Thoracic aorta (tissue), 2 donors: ENCODE measurements around the gene RDH13. TPM values are rescaled to one million over a fixed set of nuclear protein-coding genes. Genes with fewer than 3 reads are reported as not detected.

Source experiments
- ATAC-seq: fragments of 150-250 bp; one replicate; pipeline ENCODE4 v1.8.0; 2017; ENCODE audit warnings: low read depth; ENCODE audit not compliant: insufficient number of reproducible peaks, low FRiP score
- DNase-seq: peaks from one replicate; pipeline ENCODE4 v3.0.0-alpha.2; 2020; ENCODE audit warnings: low spot score
- H3K27ac ChIP-seq, 2 donors: fragments of 200-600 bp; sonication (generic); 1 replicate in 1 of 2; 2 replicates in 1 of 2; pipeline ENCODE4 v1.5.1; 2016; ENCODE audit warnings: mild to moderate bottlenecking in 2 of 2, moderate library complexity in 2 of 2
- H3K27me3 ChIP-seq: fragments of 200-600 bp; sonication (generic); replicated peaks from 2 replicates; pipeline ENCODE4 v1.6.0; 2016; ENCODE audit warnings: mild to moderate bottlenecking; ENCODE audit not compliant: insufficient read depth
- H3K36me3 ChIP-seq: fragments of 200-600 bp; sonication (generic); one replicate; pipeline ENCODE4 v1.5.1; 2016
- H3K4me1 ChIP-seq, 2 donors: fragments of 200-600 bp; sonication (generic); 1 replicate in 1 of 2; 2 replicates in 1 of 2; pipeline versions ENCODE4 v1.5.1 to v1.6.0; 2016; ENCODE audit warnings: low read depth in 2 of 2, mild to moderate bottlenecking in 1 of 2; ENCODE audit not compliant: control insufficient read depth in 1 of 2
- H3K4me3 ChIP-seq: fragments of 200-600 bp; sonication (generic); 2 replicates; pipeline ENCODE4 v1.5.1; 2016; ENCODE audit warnings: mild to moderate bottlenecking
- H3K9me3 ChIP-seq: fragments of 200-600 bp; sonication (generic); 2 replicates; pipeline ENCODE4 v1.5.1; 2016
- CTCF ChIP-seq: fragments of 200-600 bp; sonication (generic); IDR thresholded peaks from one replicate; pipeline ENCODE4 v1.5.1; 2019; ENCODE audit warnings: antibody characterized with exemption
- total RNA-seq, 2 donors: library from RNA; depleted of rRNA; stranded (reverse); fragments of >200 nt; gene quantifications; one replicate each; pipeline versions ENCODE4 v1.1.0 to v1.2.3, GENCODE V29; 2016

RDH13 gene
- total RNA-seq, 2 donors from 2014 or later: 22.2 to 23.6 TPM

GRCh38 chr19:55086730-55087541, 24.0 kb upstream of the RDH13 start:
- TF ChIP-seq CTCF: no peak
- no peak overlapping the region for H3K27ac ChIP-seq
- peaks cover 12% of the 10 kb centered on the region for H3K36me3 ChIP-seq
- H3K9me3 ChIP-seq: no peaks in the 10 kb centered on the region
- peak; percentile 82 for DNase-seq
- peaks cover 15% of the 10 kb centered on the region for H3K27me3 ChIP-seq
- peak; percentile 74 for ATAC-seq
- H3K4me3 ChIP-seq: peak overlapping the region; percentile 75
- H3K4me1 ChIP-seq: peaks cover 21 to 31% of the 10 kb centered on the region in 2 donors

- peaks cover 15% of the 10 kb centered on the region for H3K27me3 ChIP-seq
- peak overlapping the region; percentile 75 for H3K4me3 ChIP-seq
- peaks cover 24 to 39% of the 10 kb centered on the region in 2 donors for H3K4me1 ChIP-seq
Measured at GRCh38 chr19:55085923-55086715, 23.2 kb upstream of the RDH13 start.

GRCh38 chr19:55084416-55084815, 21.5 kb upstream of the RDH13 start:
- Histone ChIP-seq H3K4me3 (no peak overlapping the region), H3K9me3 (no peaks in the 10 kb centered on the region), H3K4me1 (peaks cover 30 to 52% of the 10 kb centered on the region in 2 donors), H3K36me3 (no peaks in the 10 kb centered on the region), H3K27me3 (peaks cover 15% of the 10 kb centered on the region), H3K27ac (no peak overlapping the region)
- no peak for ATAC-seq
- DNase-seq: no peak
- TF ChIP-seq CTCF: no peak

More at GRCh38 chr19:55085923-55086715, 23.2 kb upstream of the RDH13 start:
- TF ChIP-seq CTCF: no peak
- Histone ChIP-seq H3K36me3 (peaks cover 4% of the 10 kb centered on the region), H3K27ac (no peak overlapping the region), H3K9me3 (no peaks in the 10 kb centered on the region)
- no peak for ATAC-seq
- DNase-seq: no peak

DNA sequence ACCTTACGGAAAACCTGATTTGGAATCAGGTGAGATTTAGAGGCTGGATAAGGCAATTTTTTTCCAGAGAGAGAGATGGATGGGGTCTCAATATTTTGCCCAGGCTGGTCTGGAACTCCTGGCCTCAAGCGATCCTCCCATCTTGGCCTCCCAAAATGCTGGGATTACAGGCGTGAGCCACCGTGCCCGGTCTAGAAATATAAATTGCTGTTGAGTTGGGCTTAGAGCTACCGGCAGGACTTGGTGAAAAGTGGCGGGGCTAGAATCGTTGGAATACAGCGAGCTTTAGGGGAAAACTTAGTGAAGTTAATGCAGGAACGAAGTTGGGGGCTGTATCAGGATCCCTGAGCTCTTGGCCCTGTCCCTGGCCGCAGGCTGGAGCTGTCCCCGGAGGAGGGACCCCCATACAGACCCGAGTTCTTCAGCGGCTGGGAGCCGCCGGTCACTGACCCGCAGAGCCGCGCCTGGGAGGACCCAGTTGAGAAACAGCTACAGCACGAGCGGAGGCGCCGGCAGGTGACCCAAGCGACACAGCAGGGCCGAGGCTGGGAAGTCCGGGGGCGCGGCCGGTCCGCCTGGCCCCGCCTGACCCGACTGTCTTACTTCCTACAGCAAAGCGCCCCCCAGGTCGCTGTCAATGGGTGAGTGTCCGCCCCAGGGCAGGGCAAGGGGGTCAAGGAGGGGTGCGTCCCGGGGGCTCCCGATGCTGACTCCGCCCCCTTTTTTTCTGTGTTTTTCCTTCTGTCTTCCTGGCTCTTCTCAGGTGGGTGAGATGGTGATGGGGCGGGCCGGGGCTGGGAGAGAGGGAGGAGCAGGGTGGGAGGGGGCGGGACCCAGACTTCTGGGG, 20.3 kb upstream of the RDH13 start:
- TF ChIP-seq CTCF: no peak
- no peaks in the 10 kb centered on the region for H3K9me3 ChIP-seq
- H3K4me3 ChIP-seq: no peak overlapping the region
- H3K4me1 ChIP-seq: peaks cover 28 to 50% of the 10 kb centered on the region in 2 donors
- no peak overlapping the region for H3K27ac ChIP-seq
- no peaks in the 10 kb centered on the region for H3K36me3 ChIP-seq
- DNase-seq: no peak
- ATAC-seq: no peak
- H3K27me3 ChIP-seq: peaks cover 15% of the 10 kb centered on the region
